MM.1S (cell line): ENCODE results near the gene WASF2.

Experiments used
- EZH2 ChIP-seq: fragments of 300-600 bp; sonication (generic); optimal IDR thresholded peaks from 2 replicates; pipeline ENCODE3; 2017; ENCODE audit warnings: low read depth, mild to moderate bottlenecking, antibody characterized with exemption, low read length, mixed read lengths
- TF ChIP-seq, protein P1 (sequence below): fragments of 300-600 bp; sonication (generic); IDR thresholded peaks from 2 replicates; pipeline ENCODE4 v1.5.1; 2016; ENCODE audit warnings: antibody characterized with exemption, low read length, mixed read lengths

- TF ChIP-seq, protein P1, sequence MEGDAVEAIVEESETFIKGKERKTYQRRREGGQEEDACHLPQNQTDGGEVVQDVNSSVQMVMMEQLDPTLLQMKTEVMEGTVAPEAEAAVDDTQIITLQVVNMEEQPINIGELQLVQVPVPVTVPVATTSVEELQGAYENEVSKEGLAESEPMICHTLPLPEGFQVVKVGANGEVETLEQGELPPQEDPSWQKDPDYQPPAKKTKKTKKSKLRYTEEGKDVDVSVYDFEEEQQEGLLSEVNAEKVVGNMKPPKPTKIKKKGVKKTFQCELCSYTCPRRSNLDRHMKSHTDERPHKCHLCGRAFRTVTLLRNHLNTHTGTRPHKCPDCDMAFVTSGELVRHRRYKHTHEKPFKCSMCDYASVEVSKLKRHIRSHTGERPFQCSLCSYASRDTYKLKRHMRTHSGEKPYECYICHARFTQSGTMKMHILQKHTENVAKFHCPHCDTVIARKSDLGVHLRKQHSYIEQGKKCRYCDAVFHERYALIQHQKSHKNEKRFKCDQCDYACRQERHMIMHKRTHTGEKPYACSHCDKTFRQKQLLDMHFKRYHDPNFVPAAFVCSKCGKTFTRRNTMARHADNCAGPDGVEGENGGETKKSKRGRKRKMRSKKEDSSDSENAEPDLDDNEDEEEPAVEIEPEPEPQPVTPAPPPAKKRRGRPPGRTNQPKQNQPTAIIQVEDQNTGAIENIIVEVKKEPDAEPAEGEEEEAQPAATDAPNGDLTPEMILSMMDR: no peak
- no peak for TF ChIP-seq EZH2
Observed at GRCh38 chr1:27372022-27372807, 117.8 kb downstream of the WASF2 start.
